OCI-LY7 (cell line): ENCODE results near the gene TUBE1.

ENCODE experiments used
- CTCF ChIP-seq: fragments of 200-600 bp; sonication (generic); conservative IDR thresholded peaks from 2 replicates; pipeline ENCODE4 v1.5.1; 2014; ENCODE audit warnings: mild to moderate bottlenecking, antibody characterized with exemption, low read length, moderate library complexity, mixed read lengths
- EZH2phosphoT487 ChIP-seq: fragments of 200-600 bp; sonication (generic); IDR thresholded peaks from 2 replicates; pipeline ENCODE4 v1.6.1; 2018; ENCODE audit warnings: low read depth, borderline replicate concordance, mild to moderate bottlenecking, mixed run types, antibody characterized with exemption, low read length, moderate library complexity, mixed read lengths

- TF ChIP-seq EZH2phosphoT487 (no peak), CTCF (peak; percentile 70)
Measured at GRCh38 chr6:112086744-112087135, 542 bp downstream of the TUBE1 start.
